Measurements from ENCODE around the gene NDRG3.

The NDRG3 gene

DNA sequence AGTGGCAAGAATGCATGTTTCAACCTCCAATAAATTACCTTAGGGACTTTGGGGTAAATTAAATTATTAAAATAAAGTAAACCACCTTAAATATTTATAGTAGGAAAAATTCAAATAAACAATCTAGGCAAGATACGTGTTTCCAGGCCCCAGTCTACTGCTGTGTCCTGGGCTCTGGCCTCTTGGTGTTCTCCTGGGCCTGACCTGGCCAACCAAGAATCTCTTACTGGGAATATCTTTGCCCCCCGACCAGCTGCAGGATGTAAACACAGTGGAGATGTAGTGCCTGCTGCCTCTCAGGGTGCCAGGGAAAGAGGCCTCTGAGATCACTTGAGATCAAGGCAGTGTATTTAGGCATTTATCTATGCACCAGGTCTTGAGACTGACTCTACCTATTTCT is 39.4 kb upstream of the NDRG3 start:
- TF ChIP-seq CTCF (IDR thresholded peaks at IDR 0.05; ENCODE audit: extremely low read depth, missing control alignments), result no peak
- no peak for DNase-seq (ENCODE audit: low spot score)

- no peak for TF ChIP-seq CTCF (IDR thresholded peaks at IDR 0.05; ENCODE audit: extremely low read depth, missing control alignments)
- no peak for DNase-seq (ENCODE audit: low spot score)
These were observed 39.0 kb upstream of the NDRG3 start for GRCh38 chr20:36784900-36785299.

- DNase-seq (ENCODE audit: low spot score), result no peak
- no peak for TF ChIP-seq CTCF (IDR thresholded peaks at IDR 0.05; ENCODE audit: extremely low read depth, missing control alignments)
These were observed 38.2 kb upstream of the NDRG3 start for GRCh38 chr20:36784116-36784515.

DNA sequence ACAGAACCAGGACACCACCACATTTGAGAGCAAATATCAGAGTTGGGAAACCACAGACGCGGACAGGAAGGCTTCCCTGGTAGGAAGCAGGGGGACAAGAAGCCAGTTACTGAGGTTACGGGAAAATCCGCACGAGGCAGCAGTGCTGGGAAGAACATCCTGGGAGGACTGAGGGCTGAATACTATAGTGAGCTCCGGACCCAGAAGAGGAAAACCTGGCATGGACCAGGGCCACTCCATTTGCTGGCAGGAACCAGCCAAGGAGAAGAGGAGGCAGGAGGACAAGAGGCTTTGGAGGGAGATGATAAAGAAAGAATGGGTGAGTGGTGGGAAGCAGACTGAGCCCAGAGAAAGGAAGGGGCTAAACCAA is 33.8 kb upstream of the NDRG3 start:
- no peak for TF ChIP-seq CTCF (IDR thresholded peaks at IDR 0.05; ENCODE audit: extremely low read depth, missing control alignments)
- no peak for DNase-seq (ENCODE audit: low spot score)

DNA sequence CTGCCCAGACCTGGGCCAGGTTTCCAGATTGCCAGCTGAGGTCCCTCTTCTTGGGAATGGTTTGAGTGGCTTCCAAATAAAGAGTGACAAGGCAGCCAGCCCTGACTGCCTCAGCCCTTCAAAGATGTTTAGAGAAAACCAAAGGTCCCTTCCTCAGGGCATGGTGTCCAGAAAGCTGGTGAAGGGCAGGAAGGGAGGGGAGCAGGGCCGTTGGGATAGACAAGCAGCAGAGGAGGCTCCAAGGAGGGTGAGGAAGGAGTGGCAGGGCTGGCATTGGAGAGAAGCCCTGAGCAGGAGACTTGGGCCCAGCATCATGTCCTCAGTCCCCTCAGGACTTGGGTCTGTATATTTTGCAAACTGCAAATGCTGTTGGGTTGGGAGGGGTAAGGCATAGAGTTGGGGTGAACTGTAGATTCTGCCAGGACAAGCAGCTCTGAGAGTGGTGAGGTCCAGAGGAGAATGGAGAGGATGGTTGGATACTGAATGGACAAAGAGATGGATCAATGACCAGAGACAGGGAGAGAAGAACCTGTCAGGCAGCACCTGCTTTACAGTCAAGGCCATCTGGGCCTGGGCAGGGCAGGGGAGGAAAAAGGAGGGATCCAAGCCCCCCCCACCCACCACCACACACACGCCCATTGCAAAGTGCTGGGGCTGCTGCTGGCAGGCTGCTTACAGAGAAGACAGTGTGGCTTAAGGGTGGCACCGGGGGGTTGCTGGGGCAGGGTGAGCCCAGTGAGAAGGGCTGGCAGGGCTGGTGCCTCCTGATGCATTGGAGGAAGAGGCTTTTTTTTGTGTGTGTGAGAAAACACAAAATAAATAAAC is 33.2 kb upstream of the NDRG3 start:
- no peak for TF ChIP-seq CTCF (IDR thresholded peaks at IDR 0.05; ENCODE audit: extremely low read depth, missing control alignments)
- DNase-seq (ENCODE audit: low spot score), result no peak

GRCh38 chr20:36777576-36777975 is 31.7 kb upstream of the NDRG3 start:
- no peak for TF ChIP-seq CTCF (IDR thresholded peaks at IDR 0.05; ENCODE audit: extremely low read depth, missing control alignments)
- no peak for DNase-seq (ENCODE audit: low spot score)

DNA sequence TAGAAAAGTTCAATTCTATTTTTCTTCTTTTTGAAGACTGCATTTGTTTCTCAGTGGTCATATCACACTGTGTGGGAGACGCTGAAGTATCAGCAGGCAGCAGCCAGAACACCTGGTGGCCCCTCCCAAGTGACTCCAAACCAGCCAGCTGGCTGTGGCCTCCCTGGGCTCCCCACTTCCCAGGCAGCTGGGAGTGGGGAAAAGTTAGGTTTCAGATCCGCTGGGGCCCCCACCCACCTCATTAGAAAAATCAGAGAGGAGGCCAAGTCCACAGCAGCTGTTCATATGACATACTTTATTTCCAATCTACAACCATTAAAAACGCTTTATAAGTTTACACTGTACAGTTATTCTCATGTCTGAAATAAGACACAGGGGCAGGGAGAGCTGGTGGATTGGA is 31.3 kb upstream of the NDRG3 start:
- no peak for DNase-seq (ENCODE audit: low spot score)
- TF ChIP-seq CTCF (IDR thresholded peaks at IDR 0.05; ENCODE audit: extremely low read depth, missing control alignments), result no peak
